ENCODE data around the gene EIF4G3.

GRCh38 chr1:21013510-21013909, 163.2 kb downstream of the EIF4G3 start:
- TF ChIP-seq CTCF (IDR thresholded peaks at IDR 0.05): no peak
- no peak for TF ChIP-seq POLR2A (IDR thresholded peaks at IDR 0.05)

Measured in esophagus squamous epithelium (tissue), 4 donors.